ENCODE results near the gene OGA. TPM values are rescaled to one million over a fixed set of nuclear protein-coding genes. Genes with fewer than 3 reads are reported as not detected.

Gene OGA
- total and polyA plus RNA-seq, 2 donors (not counting 3 experiments of a cell fraction or from before 2014, with no cell fraction given): 30.8 to 118 TPM

DNA sequence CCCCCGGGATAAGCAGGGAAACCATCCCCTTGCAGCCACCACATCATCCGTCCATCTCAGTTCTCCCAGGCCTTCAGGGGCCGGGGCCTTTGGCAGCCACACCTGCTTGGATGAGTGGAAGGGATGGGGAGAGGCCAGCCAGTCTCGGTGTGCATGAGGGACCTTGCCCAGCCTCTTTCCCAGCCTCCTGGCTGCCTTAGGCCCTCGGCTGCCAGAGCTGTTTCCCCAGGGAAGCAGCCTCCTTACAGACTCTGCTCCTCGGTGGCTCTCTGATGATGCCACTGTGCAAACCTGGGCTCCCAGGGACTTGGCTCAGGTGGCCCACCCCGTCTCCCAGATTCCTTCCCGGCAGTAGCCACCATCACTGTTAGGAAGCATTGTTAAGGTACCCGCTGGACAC is 57.0 kb downstream of the OGA start:
- H3K27me3 ChIP-seq (ENCODE audit: control insufficient read depth in 2 of 2, insufficient read depth in 2 of 2, low read length in 2 of 2): peaks cover 10 to 20% of the 10 kb centered on the region in 2 experiments
- dilution Hi-C loops (cut with MboI; ENCODE audit: extremely low pct_ligation_motif_present, low sequenced_read_pairs): no loop called here
- TF ChIP-seq MYC (IDR thresholded peaks at IDR 0.05; ENCODE audit: low read depth, low read length): no peak
- TF ChIP-seq, protein P1, sequence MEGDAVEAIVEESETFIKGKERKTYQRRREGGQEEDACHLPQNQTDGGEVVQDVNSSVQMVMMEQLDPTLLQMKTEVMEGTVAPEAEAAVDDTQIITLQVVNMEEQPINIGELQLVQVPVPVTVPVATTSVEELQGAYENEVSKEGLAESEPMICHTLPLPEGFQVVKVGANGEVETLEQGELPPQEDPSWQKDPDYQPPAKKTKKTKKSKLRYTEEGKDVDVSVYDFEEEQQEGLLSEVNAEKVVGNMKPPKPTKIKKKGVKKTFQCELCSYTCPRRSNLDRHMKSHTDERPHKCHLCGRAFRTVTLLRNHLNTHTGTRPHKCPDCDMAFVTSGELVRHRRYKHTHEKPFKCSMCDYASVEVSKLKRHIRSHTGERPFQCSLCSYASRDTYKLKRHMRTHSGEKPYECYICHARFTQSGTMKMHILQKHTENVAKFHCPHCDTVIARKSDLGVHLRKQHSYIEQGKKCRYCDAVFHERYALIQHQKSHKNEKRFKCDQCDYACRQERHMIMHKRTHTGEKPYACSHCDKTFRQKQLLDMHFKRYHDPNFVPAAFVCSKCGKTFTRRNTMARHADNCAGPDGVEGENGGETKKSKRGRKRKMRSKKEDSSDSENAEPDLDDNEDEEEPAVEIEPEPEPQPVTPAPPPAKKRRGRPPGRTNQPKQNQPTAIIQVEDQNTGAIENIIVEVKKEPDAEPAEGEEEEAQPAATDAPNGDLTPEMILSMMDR (IDR thresholded peaks at IDR 0.05; ENCODE audit: extremely low read depth in 1 of 2, insufficient read depth in 1 of 2, low read depth in 1 of 2, low read length in 2 of 2): no peak
- TF ChIP-seq POLR2AphosphoS5 (IDR thresholded peaks at IDR 0.05; ENCODE audit: insufficient read depth, low read depth, low read length): no peak
- no peak for TF ChIP-seq POLR2A (IDR thresholded peaks at IDR 0.05; ENCODE audit: low read depth, low read length)
- TF ChIP-seq GATA2 (IDR thresholded peaks at IDR 0.05; ENCODE audit: insufficient read depth, insufficient read length, low read depth, low read length): no peak
- no peak for TF ChIP-seq FOS (IDR thresholded peaks at IDR 0.05; ENCODE audit: borderline replicate concordance, insufficient read depth, low read length)
- no peak for TF ChIP-seq MAX (IDR thresholded peaks at IDR 0.05; ENCODE audit: insufficient read depth, insufficient read length)
- no peak for TF ChIP-seq EZH2 (IDR thresholded peaks at IDR 0.05; ENCODE audit: borderline replicate concordance, low read depth, low read length, severe bottlenecking)
- TF ChIP-seq JUN (IDR thresholded peaks at IDR 0.05; ENCODE audit: borderline replicate concordance, insufficient read depth, insufficient read length, low read depth): no peak

More for the DNA sequence above, 57.0 kb downstream of the OGA start:
- Histone ChIP-seq H3K4me2 (ENCODE audit: insufficient read depth, low read length) (no peak overlapping the region), H3K9me1 (replicated peaks; ENCODE audit: control insufficient read depth, extremely low read depth, insufficient read depth, low read length) (no peaks in the 10 kb centered on the region), H3K36me3 (ENCODE audit: control insufficient read depth in 2 of 2, extremely low read depth in 1 of 2, insufficient read depth in 2 of 2, low read length in 2 of 2) (no peaks in the 10 kb centered on the region), H2AFZ (ENCODE audit: low read depth, low read length) (no peak overlapping the region), H3K27ac (ENCODE audit: insufficient read depth, low read depth, low read length) (no peak overlapping the region), H3K9me3 (replicated peaks; ENCODE audit: control insufficient read depth, insufficient read depth, low read length) (no peaks in the 10 kb centered on the region), H3K9ac (replicated peaks; ENCODE audit: extremely low read depth, insufficient read depth, low read length) (no peak overlapping the region), H3K4me1 (ENCODE audit: control insufficient read depth, extremely low read depth, insufficient read depth, low read length) (no peaks in the 10 kb centered on the region), H4K20me1 (replicated peaks; ENCODE audit: control insufficient read depth, extremely low read depth, insufficient read depth, low read length) (no peaks in the 10 kb centered on the region), H3K4me3 (replicated peaks in 1 of 3; ENCODE audit: insufficient read depth in 1 of 3, low read depth in 1 of 3, low read length in 3 of 3) (no peak overlapping the region), H3K79me2 (ENCODE audit: control insufficient read depth, insufficient read depth, low read length) (no peaks in the 10 kb centered on the region)
- no TSS peak for BruUV-seq (replicated peaks)
- no peak for FAIRE-seq
- no peak for DNase-seq (ENCODE audit: low read depth, low spot score)
- CTCF ChIA-PET: no interaction called here
- POLR2A ChIA-PET: no interaction called here
- intact Hi-C loops (cut with micrococcal nuclease): no loop called here
